Measurements from ENCODE around the gene PIP5K1C. TPM values are rescaled to one million over a fixed set of nuclear protein-coding genes. Genes with fewer than 3 reads are reported as not detected.
A peak's percentile ranks its signal among the peaks of the same experiment; 100 is the strongest.

Gene PIP5K1C
- total and polyA plus RNA-seq, 2 donors (not counting 1 experiment from before 2014, with no cell fraction given) = 10.4 to 46.7 TPM

- Mint-ChIP-seq H3K27ac (no peak overlapping the region), H3K4me1 (peaks cover 36% of the 10 kb centered on the region), H3K4me3 (peak overlapping the region; percentile 19), H3K27me3 (no peaks in the 10 kb centered on the region), H3K9me3 (ENCODE audit: insufficient read depth) (no peaks in the 10 kb centered on the region)
- H3K9me3 ChIP-seq (ENCODE audit: control extremely low read depth in 1 of 3, control insufficient read depth in 2 of 3, insufficient read depth in 1 of 3, low read length in 2 of 3) = no peaks in the 10 kb centered on the region
- no peaks in the 10 kb centered on the region for H3K27me3 ChIP-seq (replicated peaks in 1 of 4; ENCODE audit: control extremely low read depth in 1 of 4, control insufficient read depth in 3 of 4, insufficient read depth in 4 of 4, low read length in 3 of 4)
- ATAC-seq (ENCODE audit: low read depth) (no peak), DNase-seq (no peak)
- ChIA-PET CTCF (interaction anchor here (0.5 to 3.9 kb wide), 6 partner anchors 9 to 120 kb away, joined by 3 to 17 read pairs (median 4); no protein-coding TSS in a partner anchor), POLR2A (interaction anchor here (2.9 kb wide), 1 partner anchor 9 kb away, joined by 19 read pairs; no protein-coding TSS in a partner anchor)
- H3K9ac ChIP-seq (ENCODE audit: low read length) = no peak overlapping the region
- H3K36me3 ChIP-seq (replicated peaks in 1 of 2; ENCODE audit: control extremely low read depth in 1 of 2, control insufficient read depth in 1 of 2, extremely low read depth in 1 of 2, insufficient read depth in 2 of 2, low read length in 1 of 2) = no peaks in the 10 kb centered on the region
- no peak overlapping the region for H2AFZ ChIP-seq (ENCODE audit: insufficient read depth, low read depth, low read length, poor library complexity, severe bottlenecking)
- intact Hi-C loops (cut with micrococcal nuclease) = no loop called here
- no peak overlapping the region for H3K4me3 ChIP-seq (ENCODE audit: control extremely low read depth in 1 of 5, extremely low read depth in 1 of 5, insufficient read depth in 1 of 5, low read depth in 2 of 5, low read length in 4 of 5)
- TF ChIP-seq EZH2 (IDR thresholded peaks at IDR 0.05; ENCODE audit: borderline replicate concordance, insufficient read depth, low read depth, low read length, poor library complexity, severe bottlenecking) (no peak), CTCF (IDR thresholded peaks at IDR 0.05) (no peak)
- WGBS (ENCODE audit: insufficient coverage) = 97% methylated on average over 30 of the region's 30 CpGs
- peaks cover 84% of the 10 kb centered on the region for H3K79me2 ChIP-seq (ENCODE audit: control insufficient read depth, insufficient read depth, low read length)
- no peak overlapping the region for H3K27ac ChIP-seq (ENCODE audit: low read length in 2 of 2)
- H4K20me1 ChIP-seq (ENCODE audit: control insufficient read depth, insufficient read depth, low read length, poor library complexity, severe bottlenecking) = peaks cover 73% of the 10 kb centered on the region
- no peak overlapping the region for H3K4me2 ChIP-seq (replicated peaks; ENCODE audit: low read depth, low read length, poor library complexity, severe bottlenecking)
- H3K4me1 ChIP-seq (ENCODE audit: control insufficient read depth in 2 of 2, insufficient read depth in 2 of 2, low read length in 2 of 2) = peaks cover 16 to 23% of the 10 kb centered on the region in 2 donors
Observed at GRCh38 chr19:3697094-3697493, 3.2 kb downstream of the PIP5K1C start.

- Histone ChIP-seq H3K4me3 (ENCODE audit: control extremely low read depth in 1 of 5, extremely low read depth in 1 of 5, insufficient read depth in 1 of 5, low read depth in 2 of 5, low read length in 4 of 5) (no peak overlapping the region), H3K27ac (ENCODE audit: low read length in 2 of 2) (no peak overlapping the region), H3K36me3 (replicated peaks in 1 of 2; ENCODE audit: control extremely low read depth in 1 of 2, control insufficient read depth in 1 of 2, extremely low read depth in 1 of 2, insufficient read depth in 2 of 2, low read length in 1 of 2) (no peaks in the 10 kb centered on the region), H2AFZ (ENCODE audit: insufficient read depth, low read depth, low read length, poor library complexity, severe bottlenecking) (no peak overlapping the region), H3K4me2 (replicated peaks; ENCODE audit: low read depth, low read length, poor library complexity, severe bottlenecking) (no peak overlapping the region), H3K27me3 (replicated peaks in 1 of 4; ENCODE audit: control extremely low read depth in 1 of 4, control insufficient read depth in 3 of 4, insufficient read depth in 4 of 4, low read length in 3 of 4) (no peaks in the 10 kb centered on the region), H3K79me2 (ENCODE audit: control insufficient read depth, insufficient read depth, low read length) (peaks cover 89% of the 10 kb centered on the region), H4K20me1 (ENCODE audit: control insufficient read depth, insufficient read depth, low read length, poor library complexity, severe bottlenecking) (peaks cover 77% of the 10 kb centered on the region), H3K9me3 (ENCODE audit: control extremely low read depth in 1 of 3, control insufficient read depth in 2 of 3, insufficient read depth in 1 of 3, low read length in 2 of 3) (no peaks in the 10 kb centered on the region), H3K4me1 (ENCODE audit: control insufficient read depth in 2 of 2, insufficient read depth in 2 of 2, low read length in 2 of 2) (peaks cover 16 to 23% of the 10 kb centered on the region in 2 donors), H3K9ac (ENCODE audit: low read length) (no peak overlapping the region)
- H3K4me3 Mint-ChIP-seq = no peak overlapping the region
- ATAC-seq (ENCODE audit: low read depth) (no peak), DNase-seq (no peak)
- intact Hi-C loops (cut with micrococcal nuclease) = no loop called here
- H3K4me1 Mint-ChIP-seq = peaks cover 36% of the 10 kb centered on the region
- no peak overlapping the region for H3K27ac Mint-ChIP-seq
- CTCF ChIA-PET = interaction anchor here (1.1 to 3.9 kb wide), 3 partner anchors 8 to 152 kb away, joined by 3 to 17 read pairs (median 11); no protein-coding TSS in a partner anchor
- POLR2A ChIA-PET = interaction anchor here (2.9 kb wide), 1 partner anchor 9 kb away, joined by 19 read pairs; no protein-coding TSS in a partner anchor
- H3K27me3 Mint-ChIP-seq = no peaks in the 10 kb centered on the region
- no peaks in the 10 kb centered on the region for H3K9me3 Mint-ChIP-seq (ENCODE audit: insufficient read depth)
- no peak for TF ChIP-seq EZH2 (IDR thresholded peaks at IDR 0.05; ENCODE audit: borderline replicate concordance, insufficient read depth, low read depth, low read length, poor library complexity, severe bottlenecking)
- no peak for TF ChIP-seq CTCF (IDR thresholded peaks at IDR 0.05)
- WGBS (ENCODE audit: insufficient coverage) = 98% methylated on average over 10 of the region's 10 CpGs
Observed at GRCh38 chr19:3696660-3696995, 3.6 kb downstream of the PIP5K1C start.

Measured in B cell (primary cell).